Naive thymus-derived CD4-positive, alpha-beta T cell (primary cell): ENCODE data around the gene ROBO1. TPM values are rescaled to one million over a fixed set of nuclear protein-coding genes. Genes with fewer than 3 reads are reported as not detected.

Experiments
- ATAC-seq: fragments of 150-1000 bp; cut with Tn5 transposase; 2 replicates; pipeline ENCODE4 v1.10.0; 2021; ENCODE audit warnings: mild to moderate bottlenecking, moderate library complexity
- CTCF ChIA-PET: fragments of 350-600 bp; sonication (Branson Sonifier 250); formaldehyde crosslinking; loops from one replicate; lab custom pipeline; 2021; ENCODE audit warnings: antibody characterized with exemption; lab: Charles Lee
- POLR2A ChIA-PET: fragments of 350-600 bp; sonication (Branson Sonifier 250); formaldehyde crosslinking; loops from one replicate; lab custom pipeline; 2021; ENCODE audit warnings: antibody characterized with exemption, inconsistent platforms; lab: Charles Lee
- DNase-seq, 9 donors: peaks; one replicate each; pipeline versions ENCODE4 v3.0.0 to v3.0.0-alpha.2; 2020 to 2022; ENCODE audit warnings: mixed read lengths in 1 of 9
- H3K27ac ChIP-seq: one replicate; pipeline ENCODE4 v1.7.0; 2013; ENCODE audit warnings: mild to moderate bottlenecking, low read depth, low read length, moderate library complexity
- H3K27me3 ChIP-seq, 2 donors: one replicate each; pipeline ENCODE4 v1.7.0; 2013; ENCODE audit warnings: low read length in 2 of 2, mild to moderate bottlenecking in 2 of 2, moderate library complexity in 2 of 2; ENCODE audit not compliant: control insufficient read depth in 2 of 2, insufficient read depth in 2 of 2
- H3K36me3 ChIP-seq, 3 experiments: 1 replicate in 2 of 3; 2 replicates in 1 of 3; pipeline ENCODE4 v1.7.0; 2013; ENCODE audit warnings: low read length in 3 of 3, mild to moderate bottlenecking in 3 of 3, moderate library complexity in 1 of 3; ENCODE audit not compliant: insufficient read depth in 3 of 3, control insufficient read depth in 2 of 3
- H3K4me1 ChIP-seq, 2 donors: one replicate each; pipeline ENCODE4 v1.7.0; 2013; ENCODE audit warnings: low read length in 2 of 2, mild to moderate bottlenecking in 2 of 2, moderate library complexity in 1 of 2; ENCODE audit not compliant: control insufficient read depth in 2 of 2, insufficient read depth in 2 of 2
- H3K4me3 ChIP-seq: 2 replicates; pipeline ENCODE4 v1.7.0; 2013; ENCODE audit warnings: mild to moderate bottlenecking, low read length
- H3K9me3 ChIP-seq, 3 experiments: 1 replicate in 2 of 3; 2 replicates in 1 of 3; pipeline ENCODE4 v1.7.0; 2013; ENCODE audit warnings: low read length in 3 of 3; ENCODE audit not compliant: control insufficient read depth in 2 of 3
- H3K27ac Mint-ChIP-seq, 9 donors: one replicate each; pipeline ENCODE4 v1.8.0; 2020 to 2022; ENCODE audit warnings: mixed read lengths in 9 of 9, mild to moderate bottlenecking in 8 of 9, moderate library complexity in 5 of 9, inconsistent platforms in 2 of 9
- H3K27me3 Mint-ChIP-seq, 5 donors: one replicate each; pipeline ENCODE4 v1.8.0; 2021 to 2022; ENCODE audit warnings: mixed read lengths in 5 of 5, mild to moderate bottlenecking in 1 of 5
- H3K36me3 Mint-ChIP-seq, 5 donors: one replicate each; pipeline ENCODE4 v1.8.0; 2020 to 2022; ENCODE audit warnings: mixed read lengths in 5 of 5, mild to moderate bottlenecking in 3 of 5, inconsistent platforms in 1 of 5
- H3K4me1 Mint-ChIP-seq, 7 donors: one replicate each; pipeline ENCODE4 v1.8.0; 2020 to 2022; ENCODE audit warnings: mixed read lengths in 7 of 7, mild to moderate bottlenecking in 3 of 7, inconsistent platforms in 1 of 7
- H3K4me3 Mint-ChIP-seq, 10 donors: one replicate each; pipeline ENCODE4 v1.8.0; 2020 to 2022; ENCODE audit warnings: mild to moderate bottlenecking in 10 of 10, mixed read lengths in 10 of 10, moderate library complexity in 6 of 10, inconsistent platforms in 2 of 10
- H3K9me3 Mint-ChIP-seq, 11 donors: one replicate each; pipeline ENCODE4 v1.8.0; 2020 to 2022; ENCODE audit warnings: mixed read lengths in 11 of 11, mild to moderate bottlenecking in 4 of 11, inconsistent platforms in 1 of 11, moderate library complexity in 1 of 11
- intact Hi-C, 2 donors: fragments of 100-400 bp; cut with micrococcal nuclease; formaldehyde crosslinking; loops; one replicate each; pipeline ENCODE4 v1.15.1; 2023
- polyA plus RNA-seq, 2 donors: library from polyadenylated mRNA; unstranded; fragments of 300-500 nt; fragmentation: Illumina TruSeq; gene quantifications; one replicate each; pipeline ENCODE4 v1.2.3, GENCODE V29; 2021
- total RNA-seq, 6 experiments: library from RNA in 5 of 6; stranded (reverse) in 5 of 6; gene quantifications; 1 replicate in 5 of 6; 2 replicates in 1 of 6; pipeline ENCODE4 v1.2.3 and lab custom pipeline; 2021 to 2026

ROBO1 gene
- total and polyA plus RNA-seq, 7 experiments from 2014 or later, result 0.08 to 0.59 (median 0.26) TPM; not detected in 2

- CTCF ChIA-PET, result no interaction called here
Measured at GRCh38 chr3:78970656-78971055, 797.1 kb downstream of the ROBO1 start.

GRCh38 chr3:78969483-78969882, 798.3 kb downstream of the ROBO1 start:
- intact Hi-C loops, result no loop called here
- DNase-seq (no peak), ATAC-seq (no peak)
- Histone ChIP-seq H3K27ac (no peak overlapping the region), H3K4me1 (no peaks in the 10 kb centered on the region), H3K4me3 (no peak overlapping the region), H3K9me3 (no peaks in the 10 kb centered on the region), H3K27me3 (no peaks in the 10 kb centered on the region), H3K36me3 (no peaks in the 10 kb centered on the region)
- no peak overlapping the region for H3K27ac Mint-ChIP-seq
- ChIA-PET CTCF (no interaction called here), POLR2A (no interaction called here)
- H3K27me3 Mint-ChIP-seq, result no peaks in the 10 kb centered on the region
- no peak overlapping the region for H3K4me3 Mint-ChIP-seq
- H3K9me3 Mint-ChIP-seq, result peaks cover 0 to 10% (median under 1%) of the 10 kb centered on the region in 11 donors
- H3K4me1 Mint-ChIP-seq, result no peaks in the 10 kb centered on the region
- H3K36me3 Mint-ChIP-seq, result no peaks in the 10 kb centered on the region

More at GRCh38 chr3:78970656-78971055, 797.1 kb downstream of the ROBO1 start:
- Histone ChIP-seq H3K4me1 (no peaks in the 10 kb centered on the region), H3K27me3 (no peaks in the 10 kb centered on the region), H3K27ac (no peak overlapping the region), H3K36me3 (no peaks in the 10 kb centered on the region), H3K9me3 (no peaks in the 10 kb centered on the region), H3K4me3 (no peak overlapping the region)
- no peaks in the 10 kb centered on the region for H3K36me3 Mint-ChIP-seq
- H3K9me3 Mint-ChIP-seq, result peaks cover 0 to 10% (median 0%) of the 10 kb centered on the region in 11 donors
- H3K27me3 Mint-ChIP-seq, result no peaks in the 10 kb centered on the region
- DNase-seq, result no peak
- intact Hi-C loops, result no loop called here
- H3K4me1 Mint-ChIP-seq, result no peaks in the 10 kb centered on the region
- H3K27ac Mint-ChIP-seq, result no peak overlapping the region
- POLR2A ChIA-PET, result no interaction called here
- no peak overlapping the region for H3K4me3 Mint-ChIP-seq
- no peak for ATAC-seq

GRCh38 chr3:78967061-78967460, 800.7 kb downstream of the ROBO1 start:
- POLR2A ChIA-PET, result interaction anchor here (0.7 kb wide), 1 partner anchor 859 kb away, joined by 3 read pairs; no protein-coding TSS in a partner anchor
- H3K4me3 Mint-ChIP-seq, result no peak overlapping the region
- CTCF ChIA-PET, result no interaction called here
- Histone ChIP-seq H3K36me3 (no peaks in the 10 kb centered on the region), H3K4me3 (no peak overlapping the region), H3K27me3 (no peaks in the 10 kb centered on the region), H3K27ac (no peak overlapping the region), H3K9me3 (no peaks in the 10 kb centered on the region), H3K4me1 (no peaks in the 10 kb centered on the region)
- intact Hi-C loops, result no loop called here
- no peaks in the 10 kb centered on the region for H3K27me3 Mint-ChIP-seq
- H3K36me3 Mint-ChIP-seq, result no peaks in the 10 kb centered on the region
- H3K27ac Mint-ChIP-seq, result no peak overlapping the region
- no peak for DNase-seq
- peaks cover 0 to 8% (median 4%) of the 10 kb centered on the region in 11 donors for H3K9me3 Mint-ChIP-seq
- no peaks in the 10 kb centered on the region for H3K4me1 Mint-ChIP-seq
- ATAC-seq, result no peak

GRCh38 chr3:78963771-78964170, 804.0 kb downstream of the ROBO1 start:
- intact Hi-C loops, result no loop called here

GRCh38 chr3:78957456-78957855, 810.3 kb downstream of the ROBO1 start:
- no peaks in the 10 kb centered on the region for H3K4me1 Mint-ChIP-seq
- H3K4me3 ChIP-seq, result no peak overlapping the region
- ChIA-PET CTCF (no interaction called here), POLR2A (no interaction called here)
- H3K9me3 ChIP-seq, result no peaks in the 10 kb centered on the region
- no peaks in the 10 kb centered on the region for H3K36me3 Mint-ChIP-seq
- ATAC-seq (no peak), DNase-seq (no peak)
- no peak overlapping the region for H3K27ac Mint-ChIP-seq
- no peaks in the 10 kb centered on the region for H3K27me3 ChIP-seq
- peaks cover 0 to 10% (median 2%) of the 10 kb centered on the region in 11 donors for H3K9me3 Mint-ChIP-seq
- H3K4me1 ChIP-seq, result no peaks in the 10 kb centered on the region
- H3K27me3 Mint-ChIP-seq, result no peaks in the 10 kb centered on the region
- no peak overlapping the region for H3K27ac ChIP-seq
- intact Hi-C loops, result no loop called here
- H3K36me3 ChIP-seq, result no peaks in the 10 kb centered on the region
- no peak overlapping the region for H3K4me3 Mint-ChIP-seq

More at GRCh38 chr3:78963771-78964170, 804.0 kb downstream of the ROBO1 start:
- CTCF ChIA-PET, result no interaction called here
- no peak overlapping the region for H3K4me3 Mint-ChIP-seq
- ATAC-seq (no peak), DNase-seq (no peak)
- Histone ChIP-seq H3K36me3 (no peaks in the 10 kb centered on the region), H3K27ac (no peak overlapping the region), H3K27me3 (no peaks in the 10 kb centered on the region), H3K9me3 (no peaks in the 10 kb centered on the region), H3K4me1 (no peaks in the 10 kb centered on the region), H3K4me3 (no peak overlapping the region)
- no peaks in the 10 kb centered on the region for H3K36me3 Mint-ChIP-seq
- no peaks in the 10 kb centered on the region for H3K27me3 Mint-ChIP-seq
- H3K4me1 Mint-ChIP-seq, result no peaks in the 10 kb centered on the region
- POLR2A ChIA-PET, result no interaction called here
- peaks cover 0 to 10% (median 7%) of the 10 kb centered on the region in 11 donors for H3K9me3 Mint-ChIP-seq
- H3K27ac Mint-ChIP-seq, result no peak overlapping the region

- Mint-ChIP-seq H3K4me3 (no peak overlapping the region), H3K27ac (no peak overlapping the region), H3K36me3 (no peaks in the 10 kb centered on the region), H3K9me3 (peaks cover 0 to 9% (median 5%) of the 10 kb centered on the region in 11 donors), H3K27me3 (no peaks in the 10 kb centered on the region), H3K4me1 (no peaks in the 10 kb centered on the region)
- Histone ChIP-seq H3K4me1 (no peaks in the 10 kb centered on the region), H3K27me3 (no peaks in the 10 kb centered on the region), H3K9me3 (peaks cover 0 to 3% (median 0%) of the 10 kb centered on the region in 3 experiments), H3K27ac (no peak overlapping the region), H3K36me3 (no peaks in the 10 kb centered on the region), H3K4me3 (no peak overlapping the region)
- intact Hi-C loops, result no loop called here
- DNase-seq, result no peak
- no peak for ATAC-seq
- CTCF ChIA-PET, result no interaction called here
- POLR2A ChIA-PET, result no interaction called here
Measured at GRCh38 chr3:78951342-78951945, 816.4 kb downstream of the ROBO1 start.

- ATAC-seq, result no peak
- POLR2A ChIA-PET, result no interaction called here
- peaks cover 0 to 4% (median 0%) of the 10 kb centered on the region in 5 donors for H3K36me3 Mint-ChIP-seq
Measured at GRCh38 chr3:78941587-78941986, 826.2 kb downstream of the ROBO1 start.

More at GRCh38 chr3:78941587-78941986, 826.2 kb downstream of the ROBO1 start:
- Histone ChIP-seq H3K4me3 (no peak overlapping the region), H3K9me3 (no peaks in the 10 kb centered on the region), H3K4me1 (no peaks in the 10 kb centered on the region), H3K27me3 (no peaks in the 10 kb centered on the region), H3K36me3 (no peaks in the 10 kb centered on the region), H3K27ac (no peak overlapping the region)
- Mint-ChIP-seq H3K27ac (no peak overlapping the region), H3K27me3 (no peaks in the 10 kb centered on the region), H3K4me3 (no peak overlapping the region), H3K9me3 (peaks cover 0 to 21% (median 8%) of the 10 kb centered on the region in 11 donors), H3K4me1 (no peaks in the 10 kb centered on the region)
- CTCF ChIA-PET, result no interaction called here
- no peak for DNase-seq
- intact Hi-C loops, result no loop called here
